A673 (cell line): ENCODE measurements around the gene SLC1A5. TPM values are rescaled to one million over a fixed set of nuclear protein-coding genes. Genes with fewer than 3 reads are reported as not detected.
"Not testable (repeated sequence)": the region's sequence is repeated elsewhere in the genome, so short reads cannot be mapped to it uniquely, and the experiment has no call there.

Source experiments
- BruUV-seq: library from RNA; stranded (reverse); fragments of 400-500 nt; replicated peaks from 2 replicates; lab custom pipeline; 2021; lab: Mats Ljungman, UMichigan
- CTCF ChIA-PET: fragments of 300-600 bp; sonication (Branson Sonifier 250); formaldehyde crosslinking; loops from one replicate; lab custom pipeline; 2022; ENCODE audit warnings: antibody characterized with exemption; lab: Charles Lee
- POLR2A ChIA-PET: fragments of 300-600 bp; sonication (Branson Sonifier 250); formaldehyde crosslinking; loops from one replicate; lab custom pipeline; 2022; ENCODE audit warnings: antibody characterized with exemption; ENCODE audit not compliant: low non-redundant PET; lab: Charles Lee
- DNase-seq: peaks from one replicate; pipeline ENCODE4 v3.0.0-alpha.2; 2015; ENCODE audit warnings: low spot score
- H3K27ac ChIP-seq: fragments of 200-600 bp; sonication (generic); 2 replicates; pipeline ENCODE4 v1.5.1; 2016; ENCODE audit warnings: mixed run types, low read depth, mild to moderate bottlenecking, mixed read lengths, antibody characterized with exemption, low read length; ENCODE audit not compliant: poor library complexity, severe bottlenecking
- H3K27me3 ChIP-seq: fragments of 200-600 bp; sonication (generic); replicated peaks from 2 replicates; pipeline ENCODE4 v1.6.1; 2017; ENCODE audit warnings: mixed run types, low read depth, mild to moderate bottlenecking, mixed read lengths, antibody characterized with exemption, low read length; ENCODE audit not compliant: insufficient read depth, poor library complexity
- H3K36me3 ChIP-seq: fragments of 200-600 bp; sonication (generic); 2 replicates; pipeline ENCODE4 v1.6.1; 2016; ENCODE audit warnings: mixed run types, mild to moderate bottlenecking, mixed read lengths, antibody characterized with exemption, low read length; ENCODE audit not compliant: insufficient read depth, poor library complexity, severe bottlenecking
- H3K4me1 ChIP-seq: fragments of 200-600 bp; sonication (generic); 2 replicates; pipeline ENCODE4 v1.6.1; 2017; ENCODE audit warnings: mixed run types, mild to moderate bottlenecking, mixed read lengths, antibody characterized with exemption, low read length; ENCODE audit not compliant: insufficient read depth, poor library complexity, severe bottlenecking
- H3K4me3 ChIP-seq: fragments of 200-600 bp; sonication (generic); 2 replicates; pipeline ENCODE4 v1.5.1; 2016; ENCODE audit warnings: low read depth, mixed run types, mild to moderate bottlenecking, mixed read lengths, low read length; ENCODE audit not compliant: poor library complexity, severe bottlenecking
- H3K9me3 ChIP-seq: fragments of 200-600 bp; sonication (generic); 2 replicates; pipeline ENCODE4 v1.6.1; 2016; ENCODE audit warnings: mixed run types, low read depth, mild to moderate bottlenecking, mixed read lengths, antibody characterized with exemption, low read length; ENCODE audit not compliant: poor library complexity, severe bottlenecking
- CTCF ChIP-seq: fragments of 300-800, 200-600 bp; sonication (generic); conservative IDR thresholded peaks from 2 replicates; pipeline ENCODE4 v1.5.1; 2017; ENCODE audit warnings: low read depth, mild to moderate bottlenecking, antibody characterized with exemption, low read length, moderate library complexity, mixed read lengths
- EZH2 ChIP-seq: fragments of 200-600 bp; sonication (generic); IDR thresholded peaks from 2 replicates; pipeline ENCODE4 v1.6.1; 2017; ENCODE audit warnings: borderline replicate concordance, low read depth, mild to moderate bottlenecking, mixed read lengths, antibody characterized with exemption, low read length; ENCODE audit not compliant: poor library complexity, severe bottlenecking
- intact Hi-C: fragments of 100-400 bp; cut with micrococcal nuclease; formaldehyde crosslinking; loops from one replicate; pipeline ENCODE4 v1.10.0; 2022; ENCODE audit not compliant: unreplicated experiment
- total RNA-seq: library from RNA; stranded (reverse); gene quantifications from 2 replicates; pipeline ENCODE4 v1.2.3, GENCODE V29; 2021

The SLC1A5 gene
- total RNA-seq, 1 experiment from 2014 or later = 295 TPM

DNA sequence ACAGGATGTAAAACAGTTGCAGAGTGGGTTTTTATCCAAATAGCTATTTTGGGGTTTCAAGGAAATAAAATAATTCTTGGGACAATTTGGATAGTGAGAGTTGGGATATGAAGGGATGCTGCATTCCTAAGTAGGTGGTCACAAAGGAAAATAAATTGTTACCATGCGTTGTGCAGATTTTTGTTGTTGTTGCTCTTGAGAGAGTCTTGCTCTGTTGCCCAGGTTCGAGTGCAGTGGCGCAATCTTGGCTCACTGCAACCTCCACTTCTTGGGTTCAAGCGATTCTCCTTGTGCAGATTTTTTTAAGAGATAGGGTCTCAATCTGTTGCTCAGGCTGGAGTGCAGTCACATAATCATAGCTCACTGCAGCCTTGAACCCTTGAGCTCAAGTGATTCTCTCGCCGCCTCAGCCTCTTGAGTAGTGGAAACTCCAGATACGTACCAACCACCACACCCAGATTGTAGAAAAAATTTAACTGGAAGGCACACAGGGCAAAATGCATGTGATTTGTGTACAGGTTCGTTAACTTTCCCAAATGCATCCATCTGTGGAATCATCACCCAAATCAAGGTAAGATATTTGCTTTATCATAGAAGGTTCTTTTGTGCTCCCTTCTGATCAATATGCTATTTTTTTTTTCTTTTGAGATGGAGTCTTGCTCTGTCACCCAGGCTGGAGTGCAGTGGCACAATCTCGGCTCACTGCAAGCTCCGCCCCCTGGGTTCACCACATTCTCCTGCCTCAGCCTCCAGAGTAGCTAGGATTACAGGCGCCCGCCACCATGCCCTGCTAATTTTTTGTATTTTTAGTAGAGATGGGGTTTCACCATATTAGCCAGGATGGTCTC, 16.0 kb downstream of the SLC1A5 start:
- peaks cover 33% of the 10 kb centered on the region for H3K36me3 ChIP-seq

GRCh38 chr19:46768746-46769145, 19.6 kb downstream of the SLC1A5 start:
- POLR2A ChIA-PET, BruUV-seq, H3K4me3 ChIP-seq, H3K4me1 ChIP-seq, intact Hi-C loops, H3K9me3 ChIP-seq, H3K27ac ChIP-seq, H3K27me3 ChIP-seq, H3K36me3 ChIP-seq, CTCF ChIA-PET, DNase-seq: not testable (repeated sequence)

More for the DNA sequence above, 16.0 kb downstream of the SLC1A5 start:
- BruUV-seq = no TSS peak
- Histone ChIP-seq H3K4me3 (no peak overlapping the region), H3K27me3 (no peaks in the 10 kb centered on the region), H3K4me1 (no peaks in the 10 kb centered on the region), H3K27ac (no peak overlapping the region), H3K9me3 (no peaks in the 10 kb centered on the region)
- POLR2A ChIA-PET = no interaction called here
- intact Hi-C loops = no loop called here
- CTCF ChIA-PET = no interaction called here
- no peak for TF ChIP-seq EZH2
- TF ChIP-seq CTCF = no peak
- no peak for DNase-seq

DNA sequence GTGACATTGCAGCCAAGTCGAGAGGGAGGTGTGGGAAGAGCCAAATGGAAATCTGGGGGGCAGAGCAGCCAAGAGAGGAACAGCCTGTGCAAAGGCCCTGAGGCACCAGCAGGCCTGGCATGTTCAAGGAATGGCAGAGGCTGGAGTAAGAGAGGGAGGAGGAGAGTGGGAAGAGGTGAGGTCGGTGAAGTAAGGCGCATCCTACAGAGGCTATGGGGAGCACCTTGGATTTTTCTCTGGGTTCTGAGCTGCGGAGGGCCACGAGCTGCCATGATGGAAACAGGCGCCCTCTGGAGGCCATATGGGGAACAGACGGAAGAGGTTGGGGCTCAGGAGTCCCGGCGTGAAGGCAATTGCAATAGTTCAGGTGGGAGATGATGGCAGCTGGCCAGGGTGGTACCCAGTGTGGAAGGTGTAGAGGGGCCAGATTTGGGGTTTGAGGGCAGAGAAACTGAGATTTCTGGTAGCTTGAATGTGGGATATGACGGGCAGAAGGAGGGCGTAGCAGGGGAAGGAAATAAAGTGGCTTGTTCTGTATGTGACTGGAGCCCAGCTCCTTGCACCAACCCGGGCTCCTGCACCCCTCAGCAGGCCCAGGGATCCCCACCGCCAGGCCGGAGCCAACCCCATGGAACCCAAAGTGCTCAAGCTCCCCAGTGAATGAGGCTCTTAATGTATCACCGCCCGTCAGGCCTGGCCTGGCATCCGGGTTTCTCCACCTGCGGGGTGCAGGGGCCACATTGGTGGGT, 21.7 kb downstream of the SLC1A5 start:
- TF ChIP-seq EZH2 (no peak), CTCF (peak; percentile 90)
- DNase-seq = peak; percentile 62
- Histone ChIP-seq H3K4me3 (no peak overlapping the region), H3K36me3 (no peaks in the 10 kb centered on the region), H3K4me1 (no peaks in the 10 kb centered on the region), H3K9me3 (no peaks in the 10 kb centered on the region), H3K27ac (no peak overlapping the region), H3K27me3 (no peaks in the 10 kb centered on the region)
- POLR2A ChIA-PET = no interaction called here
- no TSS peak for BruUV-seq
- intact Hi-C loops = no loop called here
- CTCF ChIA-PET = interaction anchor here (0.7 to 1.2 kb wide), 5 partner anchors 9 to 74 kb away, joined by 3 to 7 read pairs (median 3); no protein-coding TSS in a partner anchor
